Measurements from ENCODE around the gene ASB13. TPM values are rescaled to one million over a fixed set of nuclear protein-coding genes. Genes with fewer than 3 reads are reported as not detected.
A peak's percentile ranks its signal among the peaks of the same experiment; 100 is the strongest.

ASB13 gene
- total and polyA plus RNA-seq, 2 of the 13 experiments (the other 11 are each of a cell fraction or from before 2014, with no cell fraction given): 9.3 to 15.4 TPM

- TF ChIP-seq ZNF781 (CRISPR knock-in tag; IDR thresholded peaks at IDR 0.05; ENCODE audit: borderline replicate concordance, not compliant biosample characterization): peak; percentile 37
- TF ChIP-seq, protein P1, sequence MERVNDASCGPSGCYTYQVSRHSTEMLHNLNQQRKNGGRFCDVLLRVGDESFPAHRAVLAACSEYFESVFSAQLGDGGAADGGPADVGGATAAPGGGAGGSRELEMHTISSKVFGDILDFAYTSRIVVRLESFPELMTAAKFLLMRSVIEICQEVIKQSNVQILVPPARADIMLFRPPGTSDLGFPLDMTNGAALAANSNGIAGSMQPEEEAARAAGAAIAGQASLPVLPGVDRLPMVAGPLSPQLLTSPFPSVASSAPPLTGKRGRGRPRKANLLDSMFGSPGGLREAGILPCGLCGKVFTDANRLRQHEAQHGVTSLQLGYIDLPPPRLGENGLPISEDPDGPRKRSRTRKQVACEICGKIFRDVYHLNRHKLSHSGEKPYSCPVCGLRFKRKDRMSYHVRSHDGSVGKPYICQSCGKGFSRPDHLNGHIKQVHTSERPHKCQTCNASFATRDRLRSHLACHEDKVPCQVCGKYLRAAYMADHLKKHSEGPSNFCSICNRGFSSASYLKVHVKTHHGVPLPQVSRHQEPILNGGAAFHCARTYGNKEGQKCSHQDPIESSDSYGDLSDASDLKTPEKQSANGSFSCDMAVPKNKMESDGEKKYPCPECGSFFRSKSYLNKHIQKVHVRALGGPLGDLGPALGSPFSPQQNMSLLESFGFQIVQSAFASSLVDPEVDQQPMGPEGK (CRISPR knock-in tag; IDR thresholded peaks at IDR 0.05): no peak
- TF ChIP-seq ZNF792 (CRISPR knock-in tag; IDR thresholded peaks at IDR 0.05): 0 out of 2 replicates have a peak, but pooled peaks have one; percentile 19
- TF ChIP-seq USF2 (IDR thresholded peaks at IDR 0.05; ENCODE audit: low read depth, low read length): no peak
- no peak for TF ChIP-seq USF2 (CRISPR knock-in tag; IDR thresholded peaks at IDR 0.05; ENCODE audit: borderline replicate concordance)
- no peak for TF ChIP-seq SIX4 (CRISPR knock-in tag; IDR thresholded peaks at IDR 0.05)
- TF ChIP-seq REPIN1 (CRISPR knock-in tag; IDR thresholded peaks at IDR 0.05; ENCODE audit: borderline replicate concordance, low read depth): peak; percentile 52; the same call in 1 of the 2 replicates
- peak; percentile 65 for TF ChIP-seq MYC (CRISPR knock-in tag; IDR thresholded peaks at IDR 0.05; ENCODE audit: borderline replicate concordance)
- TF ChIP-seq, protein P2, sequence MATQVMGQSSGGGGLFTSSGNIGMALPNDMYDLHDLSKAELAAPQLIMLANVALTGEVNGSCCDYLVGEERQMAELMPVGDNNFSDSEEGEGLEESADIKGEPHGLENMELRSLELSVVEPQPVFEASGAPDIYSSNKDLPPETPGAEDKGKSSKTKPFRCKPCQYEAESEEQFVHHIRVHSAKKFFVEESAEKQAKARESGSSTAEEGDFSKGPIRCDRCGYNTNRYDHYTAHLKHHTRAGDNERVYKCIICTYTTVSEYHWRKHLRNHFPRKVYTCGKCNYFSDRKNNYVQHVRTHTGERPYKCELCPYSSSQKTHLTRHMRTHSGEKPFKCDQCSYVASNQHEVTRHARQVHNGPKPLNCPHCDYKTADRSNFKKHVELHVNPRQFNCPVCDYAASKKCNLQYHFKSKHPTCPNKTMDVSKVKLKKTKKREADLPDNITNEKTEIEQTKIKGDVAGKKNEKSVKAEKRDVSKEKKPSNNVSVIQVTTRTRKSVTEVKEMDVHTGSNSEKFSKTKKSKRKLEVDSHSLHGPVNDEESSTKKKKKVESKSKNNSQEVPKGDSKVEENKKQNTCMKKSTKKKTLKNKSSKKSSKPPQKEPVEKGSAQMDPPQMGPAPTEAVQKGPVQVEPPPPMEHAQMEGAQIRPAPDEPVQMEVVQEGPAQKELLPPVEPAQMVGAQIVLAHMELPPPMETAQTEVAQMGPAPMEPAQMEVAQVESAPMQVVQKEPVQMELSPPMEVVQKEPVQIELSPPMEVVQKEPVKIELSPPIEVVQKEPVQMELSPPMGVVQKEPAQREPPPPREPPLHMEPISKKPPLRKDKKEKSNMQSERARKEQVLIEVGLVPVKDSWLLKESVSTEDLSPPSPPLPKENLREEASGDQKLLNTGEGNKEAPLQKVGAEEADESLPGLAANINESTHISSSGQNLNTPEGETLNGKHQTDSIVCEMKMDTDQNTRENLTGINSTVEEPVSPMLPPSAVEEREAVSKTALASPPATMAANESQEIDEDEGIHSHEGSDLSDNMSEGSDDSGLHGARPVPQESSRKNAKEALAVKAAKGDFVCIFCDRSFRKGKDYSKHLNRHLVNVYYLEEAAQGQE (IDR thresholded peaks at IDR 0.05; ENCODE audit: borderline replicate concordance in 1 of 2, low read depth in 1 of 2, low read length in 2 of 2): no peak
- TF ChIP-seq MZF1 (CRISPR knock-in tag; IDR thresholded peaks at IDR 0.05; ENCODE audit: borderline replicate concordance): 0 out of 2 replicates have a peak, but pooled peaks have one; percentile 20
- TF ChIP-seq ZC3H13 (CRISPR knock-in tag; IDR thresholded peaks at IDR 0.05): peak; percentile 65; the same call in 1 of the 2 replicates
- no peak; the same call in 1 of the 2 replicates for TF ChIP-seq ZFX (CRISPR knock-in tag; IDR thresholded peaks at IDR 0.05; ENCODE audit: low read depth)
- TF ChIP-seq BORCS8-MEF2B (CRISPR knock-in tag; IDR thresholded peaks at IDR 0.05): peak; percentile 65
- TF ChIP-seq, protein P3, sequence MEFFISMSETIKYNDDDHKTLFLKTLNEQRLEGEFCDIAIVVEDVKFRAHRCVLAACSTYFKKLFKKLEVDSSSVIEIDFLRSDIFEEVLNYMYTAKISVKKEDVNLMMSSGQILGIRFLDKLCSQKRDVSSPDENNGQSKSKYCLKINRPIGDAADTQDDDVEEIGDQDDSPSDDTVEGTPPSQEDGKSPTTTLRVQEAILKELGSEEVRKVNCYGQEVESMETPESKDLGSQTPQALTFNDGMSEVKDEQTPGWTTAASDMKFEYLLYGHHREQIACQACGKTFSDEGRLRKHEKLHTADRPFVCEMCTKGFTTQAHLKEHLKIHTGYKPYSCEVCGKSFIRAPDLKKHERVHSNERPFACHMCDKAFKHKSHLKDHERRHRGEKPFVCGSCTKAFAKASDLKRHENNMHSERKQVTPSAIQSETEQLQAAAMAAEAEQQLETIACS (CRISPR knock-in tag; IDR thresholded peaks at IDR 0.05): 0 out of 2 replicates have a peak, but pooled peaks have one; percentile 29
- no peak for TF ChIP-seq ZNF264 (CRISPR knock-in tag; IDR thresholded peaks at IDR 0.05)
- no peak for TF ChIP-seq ATF3 (CRISPR knock-in tag; IDR thresholded peaks at IDR 0.05)
- TF ChIP-seq ZNF556 (CRISPR knock-in tag; IDR thresholded peaks at IDR 0.05; ENCODE audit: borderline replicate concordance): no peak
These were observed 641 bp upstream of the ASB13 start (continued) for GRCh38 chr10:5666841-5667630.
